ENCODE measurements around the gene CABYR. TPM values are rescaled to one million over a fixed set of nuclear protein-coding genes. Genes with fewer than 3 reads are reported as not detected.

The CABYR gene
- total and polyA plus RNA-seq, 2 donors, result 1.3 to 4.8 TPM

GRCh38 chr18:24188120-24188519 is 49.3 kb downstream of the CABYR start:
- WGBS, result 84% methylated on average over 5 of the region's 5 CpGs
- Histone ChIP-seq H3K36me3 (ENCODE audit: insufficient read depth) (no peaks in the 10 kb centered on the region), H3K27ac (ENCODE audit: low read depth) (no peak overlapping the region), H3K4me1 (ENCODE audit: insufficient read depth) (no peaks in the 10 kb centered on the region), H3K4me3 (ENCODE audit: low read depth, low read length) (no peak overlapping the region)
- DNase-seq (ENCODE audit: extremely low spot score), result no peak

- DNase-seq (ENCODE audit: extremely low spot score), result no peak
- no peaks in the 10 kb centered on the region for H3K4me1 ChIP-seq (ENCODE audit: insufficient read depth)
- no peak overlapping the region for H3K27ac ChIP-seq (ENCODE audit: low read depth)
- H3K36me3 ChIP-seq (ENCODE audit: insufficient read depth), result no peaks in the 10 kb centered on the region
- no peak overlapping the region for H3K4me3 ChIP-seq (ENCODE audit: low read depth, low read length)
- 71% methylated on average over 6 of the region's 6 CpGs for WGBS
Observed at GRCh38 chr18:24189007-24189528, 50.2 kb downstream of the CABYR start.

GRCh38 chr18:24189664-24190346 is 50.9 kb downstream of the CABYR start:
- WGBS, result 94% methylated on average over 15 of the region's 15 CpGs
- Histone ChIP-seq H3K4me1 (ENCODE audit: insufficient read depth) (no peaks in the 10 kb centered on the region), H3K27ac (ENCODE audit: low read depth) (no peak overlapping the region), H3K36me3 (ENCODE audit: insufficient read depth) (no peaks in the 10 kb centered on the region), H3K4me3 (ENCODE audit: low read depth, low read length) (no peak overlapping the region)
- no peak for DNase-seq (ENCODE audit: extremely low spot score)

GRCh38 chr18:24190590-24190989 is 51.7 kb downstream of the CABYR start:
- 63% methylated on average over 2 of the region's 2 CpGs for WGBS
- no peak for DNase-seq (ENCODE audit: extremely low spot score)
- Histone ChIP-seq H3K4me3 (ENCODE audit: low read depth, low read length) (no peak overlapping the region), H3K27ac (ENCODE audit: low read depth) (no peak overlapping the region), H3K4me1 (ENCODE audit: insufficient read depth) (no peaks in the 10 kb centered on the region), H3K36me3 (ENCODE audit: insufficient read depth) (peaks cover 2% of the 10 kb centered on the region)

- no peak for DNase-seq (ENCODE audit: extremely low spot score)
- Histone ChIP-seq H3K4me3 (ENCODE audit: low read depth, low read length) (no peak overlapping the region), H3K4me1 (ENCODE audit: insufficient read depth) (no peaks in the 10 kb centered on the region), H3K27ac (ENCODE audit: low read depth) (no peak overlapping the region), H3K36me3 (ENCODE audit: insufficient read depth) (peaks cover 2% of the 10 kb centered on the region)
- whole genome bisulfite sequencing, result 94% methylated on average over 9 of the region's 9 CpGs
Observed at GRCh38 chr18:24195296-24196053, 56.6 kb downstream of the CABYR start.

- Histone ChIP-seq H3K36me3 (ENCODE audit: insufficient read depth) (peaks cover 2% of the 10 kb centered on the region), H3K27ac (ENCODE audit: low read depth) (no peak overlapping the region), H3K4me3 (ENCODE audit: low read depth, low read length) (no peak overlapping the region), H3K4me1 (ENCODE audit: insufficient read depth) (no peaks in the 10 kb centered on the region)
- 98% methylated on average over 4 of the region's 4 CpGs for WGBS
- no peak for DNase-seq (ENCODE audit: extremely low spot score)
Observed at GRCh38 chr18:24196764-24197163, 57.9 kb downstream of the CABYR start.

- no peaks in the 10 kb centered on the region for H3K4me1 ChIP-seq (ENCODE audit: insufficient read depth)
- H3K27ac ChIP-seq (ENCODE audit: low read depth), result no peak overlapping the region
- H3K4me3 ChIP-seq (ENCODE audit: low read depth, low read length), result no peak overlapping the region
- 93% methylated on average over 1 of the region's 1 CpG for WGBS
- peaks cover 2% of the 10 kb centered on the region for H3K36me3 ChIP-seq (ENCODE audit: insufficient read depth)
- no peak for DNase-seq (ENCODE audit: extremely low spot score)
Observed at GRCh38 chr18:24197412-24197811, 58.5 kb downstream of the CABYR start.

GRCh38 chr18:24198461-24198860 is 59.6 kb downstream of the CABYR start:
- Histone ChIP-seq H3K4me1 (ENCODE audit: insufficient read depth) (no peaks in the 10 kb centered on the region), H3K27ac (ENCODE audit: low read depth) (no peak overlapping the region), H3K4me3 (ENCODE audit: low read depth, low read length) (no peak overlapping the region), H3K36me3 (ENCODE audit: insufficient read depth) (peaks cover 2% of the 10 kb centered on the region)
- no peak for DNase-seq (ENCODE audit: extremely low spot score)
- 96% methylated on average over 9 of the region's 9 CpGs for WGBS

- 85% methylated on average over 5 of the region's 5 CpGs for WGBS
- Histone ChIP-seq H3K36me3 (ENCODE audit: insufficient read depth) (peaks cover 2% of the 10 kb centered on the region), H3K27ac (ENCODE audit: low read depth) (no peak overlapping the region), H3K4me1 (ENCODE audit: insufficient read depth) (no peaks in the 10 kb centered on the region), H3K4me3 (ENCODE audit: low read depth, low read length) (no peak overlapping the region)
- DNase-seq (ENCODE audit: extremely low spot score), result no peak
Observed at GRCh38 chr18:24199372-24199962, 60.6 kb downstream of the CABYR start.

- H3K27ac ChIP-seq (ENCODE audit: low read depth), result no peak overlapping the region
- H3K4me1 ChIP-seq (ENCODE audit: insufficient read depth), result no peaks in the 10 kb centered on the region
- no peak for DNase-seq (ENCODE audit: extremely low spot score)
- 77% methylated on average over 11 of the region's 11 CpGs for WGBS
- no peak overlapping the region for H3K4me3 ChIP-seq (ENCODE audit: low read depth, low read length)
- no peaks in the 10 kb centered on the region for H3K36me3 ChIP-seq (ENCODE audit: insufficient read depth)
Observed at GRCh38 chr18:24200494-24201290, 61.8 kb downstream of the CABYR start.

GRCh38 chr18:24201699-24202687 is 63.1 kb downstream of the CABYR start:
- WGBS, result 75% methylated on average over 8 of the region's 8 CpGs
- Histone ChIP-seq H3K36me3 (ENCODE audit: insufficient read depth) (no peaks in the 10 kb centered on the region), H3K4me3 (ENCODE audit: low read depth, low read length) (no peak overlapping the region), H3K27ac (ENCODE audit: low read depth) (no peak overlapping the region), H3K4me1 (ENCODE audit: insufficient read depth) (no peaks in the 10 kb centered on the region)
- no peak for DNase-seq (ENCODE audit: extremely low spot score)

- H3K4me1 ChIP-seq (ENCODE audit: insufficient read depth), result no peaks in the 10 kb centered on the region
- no peak for DNase-seq (ENCODE audit: extremely low spot score)
- H3K27ac ChIP-seq (ENCODE audit: low read depth), result no peak overlapping the region
- 94% methylated on average over 3 of the region's 3 CpGs for WGBS
- no peaks in the 10 kb centered on the region for H3K36me3 ChIP-seq (ENCODE audit: insufficient read depth)
- H3K4me3 ChIP-seq (ENCODE audit: low read depth, low read length), result no peak overlapping the region
Observed at GRCh38 chr18:24204904-24205303, 66.0 kb downstream of the CABYR start.

Measured in urinary bladder (tissue), 4 donors.